ES-I3 (cell line): ENCODE measurements around the gene ZSCAN18.
A peak's percentile ranks its signal among the peaks of the same experiment; 100 is the strongest.

ENCODE experiments used
- H3K36me3 ChIP-seq: 2 replicates; pipeline ENCODE4 v1.6.1; 2013; ENCODE audit warnings: mild to moderate bottlenecking, low read length, control low read depth, moderate library complexity; ENCODE audit not compliant: insufficient read depth
- H3K4me1 ChIP-seq: 2 replicates; pipeline ENCODE4 v1.6.1; 2013; ENCODE audit warnings: mild to moderate bottlenecking, control low read depth, low read length; ENCODE audit not compliant: insufficient read depth
- H3K9ac ChIP-seq: 2 replicates; pipeline ENCODE4 v1.6.1; 2013; ENCODE audit warnings: low read depth, mild to moderate bottlenecking, low read length, moderate library complexity
- H3K9me3 ChIP-seq: 2 replicates; pipeline ENCODE4 v1.6.1; 2013; ENCODE audit warnings: mild to moderate bottlenecking, low read length, moderate library complexity; ENCODE audit not compliant: control insufficient read depth, insufficient read depth

ZSCAN18 gene

GRCh38 chr19:58096884-58097283 lies 1.1 kb downstream of the ZSCAN18 start:
- H3K36me3 ChIP-seq = no peaks in the 10 kb centered on the region
- no peaks in the 10 kb centered on the region for H3K9me3 ChIP-seq
- 0 out of 2 replicates have a peak overlapping the region, but pooled peaks have one; percentile 29 for H3K9ac ChIP-seq
- H3K4me1 ChIP-seq = no peaks in the 10 kb centered on the region

DNA sequence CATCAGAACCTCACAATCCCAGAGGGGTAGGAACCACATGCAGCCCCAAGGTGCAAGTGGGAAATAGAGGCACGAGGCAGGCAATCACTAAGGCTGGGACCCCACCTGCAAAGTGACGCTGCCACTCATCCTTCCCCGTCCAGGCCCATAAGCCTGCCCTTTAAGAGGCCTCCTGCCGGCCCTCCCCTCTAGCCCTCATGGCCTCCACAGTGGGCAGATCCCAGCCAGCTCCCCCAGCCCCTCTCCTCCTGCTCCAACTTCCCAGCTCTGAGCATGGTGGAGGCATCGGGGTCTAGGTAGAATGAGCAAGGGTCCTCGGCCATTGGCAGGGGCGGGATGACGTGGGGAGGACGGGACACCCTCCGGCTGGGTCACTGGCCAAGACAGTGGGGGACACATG lies 2.7 kb downstream of the ZSCAN18 start:
- no peaks in the 10 kb centered on the region for H3K36me3 ChIP-seq

DNA sequence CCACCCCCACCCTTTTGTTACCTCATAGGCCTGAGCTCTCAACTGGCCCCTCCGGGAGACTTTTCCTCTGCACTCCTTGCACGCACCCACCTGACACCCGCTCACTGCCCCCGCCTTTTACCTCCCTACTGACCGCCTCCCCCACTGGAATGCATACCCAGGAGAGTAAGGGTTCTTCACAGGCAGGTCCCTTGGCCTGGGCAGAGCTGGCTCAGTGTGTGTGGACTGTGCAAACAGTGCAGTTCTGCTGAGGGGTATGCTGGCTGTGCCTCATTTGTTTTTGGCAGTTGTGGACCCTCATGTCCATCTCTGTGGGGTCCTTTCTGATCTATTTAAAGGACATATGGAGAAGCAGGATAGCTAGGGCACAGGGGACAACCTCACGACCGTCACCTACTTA lies 5.0 kb downstream of the ZSCAN18 start:
- Histone ChIP-seq H3K4me1 (no peaks in the 10 kb centered on the region), H3K9ac (no peak overlapping the region), H3K36me3 (no peaks in the 10 kb centered on the region), H3K9me3 (no peaks in the 10 kb centered on the region)

More for the DNA sequence above, 2.7 kb downstream of the ZSCAN18 start:
- H3K4me1 ChIP-seq = no peaks in the 10 kb centered on the region
- no peaks in the 10 kb centered on the region for H3K9me3 ChIP-seq
- H3K9ac ChIP-seq = no peak overlapping the region

GRCh38 chr19:58091251-58091995 lies 6.6 kb downstream of the ZSCAN18 start:
- Histone ChIP-seq H3K36me3 (no peaks in the 10 kb centered on the region), H3K4me1 (no peaks in the 10 kb centered on the region), H3K9me3 (no peaks in the 10 kb centered on the region), H3K9ac (no peak overlapping the region)

GRCh38 chr19:58089846-58090245 lies 8.2 kb downstream of the ZSCAN18 start:
- H3K4me1 ChIP-seq = no peaks in the 10 kb centered on the region
- H3K9me3 ChIP-seq = no peaks in the 10 kb centered on the region
- H3K9ac ChIP-seq = no peak overlapping the region
- H3K36me3 ChIP-seq = no peaks in the 10 kb centered on the region

DNA sequence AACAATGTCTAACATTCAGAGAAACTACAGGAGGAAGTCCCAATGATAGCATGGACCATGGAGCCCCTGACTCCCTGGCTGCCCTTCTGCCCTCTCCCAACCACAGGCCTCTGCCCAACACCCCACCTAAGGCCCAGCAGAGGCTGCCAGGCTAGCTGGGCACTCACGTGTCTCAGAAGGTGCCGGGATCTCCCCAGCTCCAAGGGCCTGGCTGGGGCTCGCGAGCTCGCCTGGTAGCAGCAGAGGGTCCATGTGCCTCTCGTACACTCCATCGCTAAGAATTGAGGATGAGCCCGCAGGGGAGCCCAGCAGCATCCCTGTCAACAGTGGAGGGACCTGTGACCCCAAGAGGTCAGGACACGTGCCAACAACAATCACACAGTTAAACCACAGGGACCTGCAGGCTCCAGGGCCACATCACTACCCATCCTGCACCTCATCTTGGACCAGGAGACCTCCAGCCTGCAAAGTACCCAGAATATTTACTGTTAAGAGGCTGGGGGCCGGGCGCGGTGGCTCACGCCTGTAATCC lies 9.4 kb downstream of the ZSCAN18 start:
- Histone ChIP-seq H3K9ac (no peak overlapping the region), H3K4me1 (no peaks in the 10 kb centered on the region), H3K9me3 (0 out of 2 replicates have a peak, but pooled peaks cover 4% of the 10 kb centered on the region), H3K36me3 (no peaks in the 10 kb centered on the region)

- Histone ChIP-seq H3K4me1 (no peaks in the 10 kb centered on the region), H3K9ac (no peak overlapping the region), H3K9me3 (0 out of 2 replicates have a peak, but pooled peaks cover 4% of the 10 kb centered on the region), H3K36me3 (no peaks in the 10 kb centered on the region)
Measured at GRCh38 chr19:58086825-58087710, 11.0 kb downstream of the ZSCAN18 start.

- no peaks in the 10 kb centered on the region for H3K4me1 ChIP-seq
- 0 out of 2 replicates have a peak, but pooled peaks cover 4% of the 10 kb centered on the region for H3K9me3 ChIP-seq
- no peak overlapping the region for H3K9ac ChIP-seq
- H3K36me3 ChIP-seq = no peaks in the 10 kb centered on the region
Measured at GRCh38 chr19:58085348-58085875, 12.6 kb downstream of the ZSCAN18 start.

- Histone ChIP-seq H3K36me3 (no peaks in the 10 kb centered on the region), H3K9ac (no peak overlapping the region), H3K9me3 (0 out of 2 replicates have a peak, but pooled peaks cover 4% of the 10 kb centered on the region), H3K4me1 (no peaks in the 10 kb centered on the region)
Measured at GRCh38 chr19:58084596-58085347, 13.3 kb downstream of the ZSCAN18 start.

- 0 out of 2 replicates have a peak, but pooled peaks cover 4% of the 10 kb centered on the region for H3K9me3 ChIP-seq
- no peaks in the 10 kb centered on the region for H3K36me3 ChIP-seq
- H3K9ac ChIP-seq = no peak overlapping the region
Measured at GRCh38 chr19:58083021-58083420, 15.0 kb downstream of the ZSCAN18 start.

DNA sequence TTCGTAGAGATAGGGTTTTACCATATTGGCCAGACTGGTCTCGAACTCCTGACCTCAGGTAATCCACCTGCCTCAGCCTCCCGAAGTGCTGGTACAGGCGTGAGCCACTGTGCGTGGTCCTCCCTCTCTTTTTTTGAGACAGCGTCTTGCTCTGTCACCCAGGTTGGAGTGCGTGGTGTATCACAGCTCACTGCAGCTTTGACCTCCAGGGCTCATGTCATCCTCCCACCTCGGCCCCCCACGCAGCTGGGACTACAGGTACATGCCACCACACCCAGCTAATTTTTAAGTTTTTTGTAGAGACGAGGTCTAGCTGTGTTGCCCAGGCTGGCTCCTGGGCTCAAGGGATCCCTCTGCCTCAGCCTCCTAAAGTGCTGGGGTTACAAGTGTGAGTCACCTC lies 18.2 kb downstream of the ZSCAN18 start:
- 0 out of 2 replicates have a peak, but pooled peaks cover 4% of the 10 kb centered on the region for H3K9me3 ChIP-seq
- H3K9ac ChIP-seq = no peak overlapping the region
- no peaks in the 10 kb centered on the region for H3K36me3 ChIP-seq
- no peaks in the 10 kb centered on the region for H3K4me1 ChIP-seq

More at GRCh38 chr19:58083021-58083420, 15.0 kb downstream of the ZSCAN18 start:
- H3K4me1 ChIP-seq = no peaks in the 10 kb centered on the region

DNA sequence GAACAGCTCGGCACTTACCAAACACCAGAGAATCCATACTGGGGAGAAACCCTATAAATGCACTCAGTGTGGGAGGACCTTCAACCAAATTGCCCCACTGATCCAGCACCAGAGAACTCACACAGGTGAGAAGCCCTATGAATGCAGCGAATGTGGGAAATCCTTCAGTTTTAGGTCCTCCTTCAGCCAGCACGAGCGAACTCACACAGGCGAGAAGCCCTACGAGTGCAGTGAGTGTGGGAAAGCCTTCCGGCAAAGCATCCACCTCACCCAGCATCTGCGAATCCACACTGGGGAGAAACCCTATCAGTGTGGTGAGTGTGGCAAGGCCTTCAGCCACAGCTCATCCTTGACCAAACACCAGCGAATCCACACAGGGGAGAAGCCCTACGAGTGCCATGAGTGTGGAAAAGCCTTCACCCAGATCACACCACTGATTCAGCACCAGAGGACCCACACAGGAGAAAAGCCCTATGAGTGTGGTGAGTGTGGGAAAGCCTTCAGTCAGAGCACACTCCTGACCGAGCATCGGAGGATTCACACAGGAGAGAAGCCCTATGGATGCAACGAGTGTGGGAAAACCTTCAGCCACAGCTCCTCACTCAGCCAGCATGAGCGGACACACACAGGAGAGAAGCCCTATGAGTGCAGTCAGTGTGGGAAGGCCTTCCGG lies 30.7 kb downstream of the ZSCAN18 start:
- H3K36me3 ChIP-seq = peaks cover 4% of the 10 kb centered on the region; the same call in 1 of the 2 replicates
- H3K4me1 ChIP-seq = no peaks in the 10 kb centered on the region
- H3K9me3 ChIP-seq = peaks cover 11% of the 10 kb centered on the region
- no peak overlapping the region for H3K9ac ChIP-seq

GRCh38 chr19:58063712-58064111 lies 34.3 kb downstream of the ZSCAN18 start:
- Histone ChIP-seq H3K36me3 (peaks cover 4% of the 10 kb centered on the region; the same call in 1 of the 2 replicates), H3K4me1 (no peaks in the 10 kb centered on the region), H3K9me3 (peaks cover 8% of the 10 kb centered on the region), H3K9ac (no peak overlapping the region)
